H1 (cell line): ENCODE data around the gene VPREB1. TPM values are rescaled to one million over a fixed set of nuclear protein-coding genes. Genes with fewer than 3 reads are reported as not detected.

Source experiments
- CTCF ChIA-PET: fragments of 300-600 bp; sonication (Branson Sonifier 250); formaldehyde crosslinking; loops from one replicate; lab custom pipeline; 2021; ENCODE audit not compliant: partially characterized antibody; lab: Charles Lee
- POLR2A ChIA-PET: fragments of 300-600 bp; sonication (Branson Sonifier 250); formaldehyde crosslinking; loops from one replicate; lab custom pipeline; 2021; ENCODE audit warnings: inconsistent platforms; ENCODE audit not compliant: partially characterized antibody; lab: Charles Lee
- DNase-seq, 2 experiments: peaks; one replicate each; pipeline versions ENCODE4 v3.0.0 to v3.0.0-alpha.2; 2010 to 2022; ENCODE audit warnings: low spot score in 2 of 2, low read depth in 1 of 2, mixed read lengths in 1 of 2
- FAIRE-seq: peaks from 2 replicates; lab custom pipeline; 2011; peaks lifted over from hg19 to GRCh38; lab: Jason Lieb, UNC
- H2AFZ ChIP-seq: 2 replicates; pipeline ENCODE4 v1.8.1; 2012; ENCODE audit warnings: low read length, inconsistent platforms
- H2AK5ac ChIP-seq: 2 replicates; pipeline ENCODE4 v1.6.1; 2013; ENCODE audit warnings: low read depth, low read length
- H2BK120ac ChIP-seq: replicated peaks from 2 replicates; pipeline ENCODE3; 2013; ENCODE audit warnings: low read depth, low read length, inconsistent platforms
- H2BK12ac ChIP-seq: 2 replicates; pipeline ENCODE4 v1.6.1; 2013; ENCODE audit warnings: low read depth, low read length
- H2BK15ac ChIP-seq: 2 replicates; pipeline ENCODE4 v1.6.1; 2013; ENCODE audit warnings: low read length
- H2BK20ac ChIP-seq: 2 replicates; pipeline ENCODE4 v1.6.1; 2013; ENCODE audit warnings: low read length
- H2BK5ac ChIP-seq: 2 replicates; pipeline ENCODE4 v1.6.1; 2013; ENCODE audit warnings: low read depth, low read length
- H3K14ac ChIP-seq: 2 replicates; pipeline ENCODE4 v1.6.1; 2013; ENCODE audit warnings: inconsistent platforms; ENCODE audit not compliant: insufficient read length
- H3K18ac ChIP-seq: 2 replicates; pipeline ENCODE4 v1.6.1; 2013; ENCODE audit warnings: low read length; ENCODE audit errors: extremely low read depth
- H3K23ac ChIP-seq: 2 replicates; pipeline ENCODE4 v1.6.1; 2013; ENCODE audit warnings: inconsistent platforms; ENCODE audit not compliant: insufficient read length
- H3K23me2 ChIP-seq: 2 replicates; pipeline ENCODE4 v1.6.1; 2013; ENCODE audit warnings: low read depth, low read length
- H3K27ac ChIP-seq: 2 replicates; pipeline ENCODE4 v1.6.1; 2011; ENCODE audit warnings: low read depth, low read length, inconsistent platforms
- H3K27me3 ChIP-seq, 4 experiments: replicated peaks in 1 of 4; 1 replicate in 1 of 4; 2 replicates in 3 of 4; pipeline versions ENCODE4 v1.6.1 to v1.8.1; 2011 to 2013; ENCODE audit warnings: low read length in 3 of 4, mild to moderate bottlenecking in 3 of 4, inconsistent platforms in 2 of 4, mixed read lengths in 2 of 4, moderate library complexity in 1 of 4; ENCODE audit not compliant: control insufficient read depth in 3 of 4, insufficient read depth in 3 of 4; ENCODE audit errors: extremely low read depth in 1 of 4
- H3K36me3 ChIP-seq, 4 experiments: 2 replicates each; pipeline versions ENCODE4 v1.6.1 to v1.8.1; 2011 to 2013; ENCODE audit warnings: mild to moderate bottlenecking in 4 of 4, low read length in 3 of 4, moderate library complexity in 2 of 4, control low read depth in 1 of 4, inconsistent platforms in 1 of 4; ENCODE audit not compliant: insufficient read depth in 4 of 4, control insufficient read depth in 2 of 4
- H3K4ac ChIP-seq: replicated peaks from 2 replicates; pipeline ENCODE3; 2013; ENCODE audit warnings: low read length, low read depth, mixed read lengths, inconsistent platforms; ENCODE audit not compliant: insufficient read length
- H3K4me1 ChIP-seq, 4 experiments: replicated peaks in 1 of 4; 1 replicate in 1 of 4; 2 replicates in 3 of 4; pipeline versions ENCODE4 v1.6.1 to v1.8.1; 2011 to 2013; ENCODE audit warnings: low read length in 3 of 4, inconsistent platforms in 2 of 4, mixed read lengths in 1 of 4; ENCODE audit not compliant: insufficient read depth in 4 of 4, control insufficient read depth in 3 of 4
- H3K4me2 ChIP-seq, 2 experiments: 2 replicates each; pipeline versions ENCODE4 v1.6.1 to v1.8.1; 2011 to 2013; ENCODE audit warnings: low read depth in 2 of 2, low read length in 2 of 2, control low read depth in 1 of 2, inconsistent platforms in 1 of 2, mild to moderate bottlenecking in 1 of 2; ENCODE audit not compliant: insufficient read depth in 1 of 2
- H3K4me3 ChIP-seq, 4 experiments: fragments of 200-600, 300-600 bp in 1 of 4; sonication (generic), shearing (Covaris generic), sonication (Bioruptor Twin) in 1 of 4; 2 replicates each; pipeline versions ENCODE4 v1.5.1 to v1.8.1; 2011 to 2016; ENCODE audit warnings: low read length in 4 of 4, low read depth in 3 of 4, control low read depth in 2 of 4, inconsistent platforms in 2 of 4, mild to moderate bottlenecking in 2 of 4, mixed read lengths in 1 of 4, moderate library complexity in 1 of 4; ENCODE audit not compliant: insufficient read depth in 2 of 4; ENCODE audit errors: extremely low read depth in 1 of 4
- H3K56ac ChIP-seq: replicated peaks from 2 replicates; pipeline ENCODE3; 2013; ENCODE audit warnings: low read depth, mild to moderate bottlenecking, mixed read lengths, low read length, inconsistent platforms; ENCODE audit not compliant: insufficient read length
- H3K79me1 ChIP-seq: 2 replicates; pipeline ENCODE4 v1.6.1; 2013; ENCODE audit warnings: low read depth, low read length, control low read depth
- H3K79me2 ChIP-seq, 2 experiments: 2 replicates each; pipeline versions ENCODE4 v1.6.1 to v1.8.1; 2012 to 2013; ENCODE audit warnings: low read length in 2 of 2, mild to moderate bottlenecking in 2 of 2, inconsistent platforms in 1 of 2; ENCODE audit not compliant: insufficient read depth in 2 of 2, control insufficient read depth in 1 of 2
- H3K9ac ChIP-seq, 4 experiments: replicated peaks in 1 of 4; 1 replicate in 1 of 4; 2 replicates in 3 of 4; pipeline versions ENCODE4 v1.6.1 to v1.8.1; 2011 to 2013; ENCODE audit warnings: low read depth in 3 of 4, low read length in 3 of 4, control low read depth in 2 of 4, mild to moderate bottlenecking in 2 of 4, moderate library complexity in 2 of 4, inconsistent platforms in 1 of 4; ENCODE audit errors: extremely low read depth in 1 of 4
- H3K9me3 ChIP-seq, 2 experiments: 2 replicates each; pipeline versions ENCODE4 v1.6.1 to v1.8.1; 2012 to 2013; ENCODE audit warnings: mild to moderate bottlenecking in 2 of 2, moderate library complexity in 2 of 2, control low read depth in 1 of 2, inconsistent platforms in 1 of 2, low read depth in 1 of 2, low read length in 1 of 2, mixed read lengths in 1 of 2; ENCODE audit not compliant: insufficient read depth in 2 of 2
- H4K20me1 ChIP-seq, 2 experiments: replicated peaks in 1 of 2; 2 replicates each; pipeline versions ENCODE3 to v1.8.1; 2011 to 2013; ENCODE audit warnings: inconsistent platforms in 2 of 2, low read length in 2 of 2, mild to moderate bottlenecking in 1 of 2; ENCODE audit not compliant: insufficient read depth in 2 of 2, control insufficient read depth in 1 of 2
- H4K5ac ChIP-seq: 2 replicates; pipeline ENCODE4 v1.6.1; 2013; ENCODE audit warnings: low read length, low read depth, mixed read lengths, inconsistent platforms; ENCODE audit not compliant: insufficient read length
- H4K8ac ChIP-seq: 2 replicates; pipeline ENCODE4 v1.8.0; 2013; ENCODE audit warnings: mild to moderate bottlenecking, moderate library complexity, low read length, inconsistent platforms; ENCODE audit not compliant: insufficient read depth; ENCODE audit errors: extremely low read depth
- H4K91ac ChIP-seq: replicated peaks from 2 replicates; pipeline ENCODE3; 2013; ENCODE audit warnings: low read length, mixed read lengths, inconsistent platforms; ENCODE audit not compliant: insufficient read length
- BCL11A ChIP-seq, 2 experiments: IDR thresholded peaks; one replicate each; pipeline ENCODE4 v1.6.1; 2011; ENCODE audit warnings: low read depth in 2 of 2, low read length in 2 of 2, mild to moderate bottlenecking in 2 of 2
- CBX8 ChIP-seq: fragments of 300-800, 300-1000 bp; sonication (generic); IDR thresholded peaks from 2 replicates; pipeline ENCODE4 v1.7.1; 2016; ENCODE audit warnings: low read depth, low read length, borderline replicate concordance
- CHD2 ChIP-seq: IDR thresholded peaks from 2 replicates; pipeline ENCODE4 v1.6.1; 2012; ENCODE audit warnings: low read length, improper control_type of control experiment
- FOSL1 ChIP-seq: IDR thresholded peaks from 2 replicates; pipeline ENCODE4 v1.6.1; 2011; ENCODE audit warnings: mild to moderate bottlenecking, low read depth, low read length, moderate library complexity; ENCODE audit not compliant: insufficient read depth
- HDAC6 ChIP-seq: IDR thresholded peaks from one replicate; pipeline ENCODE4 v1.7.1; 2012; ENCODE audit warnings: low read depth, mild to moderate bottlenecking, inconsistent platforms, low read length, moderate library complexity
- MAFK ChIP-seq: IDR thresholded peaks from 2 replicates; pipeline ENCODE4 v1.6.1; 2012; ENCODE audit warnings: low read depth, mild to moderate bottlenecking, improper control_type of control experiment, low read length
- PHF8 ChIP-seq: fragments of 200-600 bp; sonication (generic); conservative IDR thresholded peaks from 2 replicates; pipeline ENCODE4 v1.7.1; 2012; ENCODE audit warnings: low read depth, mild to moderate bottlenecking, inconsistent platforms, low read length, moderate library complexity
- RAD21 ChIP-seq, 2 experiments: IDR thresholded peaks in 1 of 2; conservative IDR thresholded peaks in 1 of 2; 2 replicates each; pipeline ENCODE4 v1.6.1; 2011; ENCODE audit warnings: low read depth in 2 of 2, low read length in 2 of 2, improper control_type of control experiment in 1 of 2, inconsistent platforms in 1 of 2, mild to moderate bottlenecking in 1 of 2, moderate library complexity in 1 of 2
- SIX5 ChIP-seq: IDR thresholded peaks from 2 replicates; pipeline ENCODE4 v1.6.1; 2011; ENCODE audit warnings: mild to moderate bottlenecking, low read depth, low read length
- TAF1 ChIP-seq: IDR thresholded peaks from 2 replicates; pipeline ENCODE4 v1.6.1; 2011; ENCODE audit warnings: mild to moderate bottlenecking, low read depth, low read length
- WGBS, 2 experiments: shearing (Covaris generic) in 1 of 2; methylation state at CpG; one replicate each; pipeline versions ENCODE4 v1.1.6 to v1.1.7; 2013 to 2015; ENCODE audit warnings: low lambda C conversion rate in 2 of 2, mixed read lengths in 2 of 2, inconsistent platforms in 1 of 2, low coverage in 1 of 2, missing lambda C conversion rate in 1 of 2; ENCODE audit not compliant: insufficient replicate concordance in 2 of 2, insufficient coverage in 1 of 2, insufficient read length in 1 of 2; ENCODE audit errors: extremely low coverage in 1 of 2, missing lambda C conversion rate in 1 of 2; 5-methylcytosine and 5-hydroxymethylcytosine counted together
- polyA plus RNA-seq, 7 experiments: library from polyadenylated mRNA; depleted of rRNA in 3 of 7; stranded (reverse) in 5 of 7; unstranded in 2 of 7; fragments of >200 nt in 5 of 7; fragments of 200-250 nt in 2 of 7; gene quantifications; 1 replicate in 5 of 7; 2 replicates in 1 of 7; 4 replicates in 1 of 7; pipeline versions ENCODE4 v1.2.1 to v1.2.3, GENCODE V29; 2011 to 2013; ENCODE audit warnings: missing spikeins in 2 of 7, mixed read lengths in 2 of 7
- total RNA-seq: library from RNA; stranded (reverse); fragmentation: NEBNext Ultra II Directional; extraction: Animal tissue kit (Norgen Biotek cat#: 25700); gene quantifications from 2 replicates; pipeline ENCODE4 v1.2.1, GENCODE V29; 2021

VPREB1 gene
- total and polyA plus RNA-seq, 2 of the 8 experiments (the other 6 are each of a cell fraction or from before 2014, with no cell fraction given), result not detected

DNA sequence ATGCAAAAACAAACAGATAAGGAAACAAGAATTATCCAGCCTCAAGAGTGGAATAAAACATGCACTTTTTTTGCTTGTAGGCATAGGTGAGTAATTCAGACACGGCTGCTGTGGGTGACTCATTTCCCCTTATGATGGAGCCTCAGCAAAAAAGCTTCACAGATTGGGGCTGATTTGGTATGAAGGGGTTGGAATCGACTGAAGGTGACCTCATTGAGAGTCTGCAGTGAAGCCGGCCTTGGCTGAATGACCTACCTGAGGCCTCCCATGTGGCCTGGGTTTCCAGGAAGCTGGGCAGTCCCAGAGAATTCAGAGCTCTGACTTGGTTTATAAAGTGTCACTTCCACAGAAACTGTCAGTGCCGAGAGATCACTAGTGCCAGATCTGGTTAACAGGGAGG lies 34.2 kb upstream of the VPREB1 start:
- no peak overlapping the region for H3K56ac ChIP-seq
- no peak overlapping the region for H3K14ac ChIP-seq
- no peak overlapping the region for H4K5ac ChIP-seq
- no peak overlapping the region for H3K4me2 ChIP-seq
- no peak overlapping the region for H4K8ac ChIP-seq
- H3K23me2 ChIP-seq, result no peaks in the 10 kb centered on the region
- H2BK15ac ChIP-seq, result no peak overlapping the region
- peaks cover 83 to 99% (median 89%) of the 10 kb centered on the region in 4 experiments for H3K27me3 ChIP-seq
- H3K79me2 ChIP-seq, result no peaks in the 10 kb centered on the region
- no peak overlapping the region for H3K4ac ChIP-seq
- no peak overlapping the region for H3K27ac ChIP-seq
- H3K9ac ChIP-seq, result no peak overlapping the region
- no peak for FAIRE-seq
- H2AFZ ChIP-seq, result no peak overlapping the region
- H2BK5ac ChIP-seq, result no peak overlapping the region
- no peak for TF ChIP-seq MAFK
- no peak for TF ChIP-seq FOSL1
- TF ChIP-seq SIX5, result no peak
- no peak for TF ChIP-seq CBX8
- no peak for TF ChIP-seq TAF1
- no peak for TF ChIP-seq HDAC6
- TF ChIP-seq PHF8, result no peak
- TF ChIP-seq CHD2, result no peak
- TF ChIP-seq BCL11A (IDR thresholded peaks at IDR 0.05; ENCODE audit: low read depth in 2 of 2, low read length in 2 of 2), result no peak
- TF ChIP-seq RAD21 (IDR thresholded peaks at IDR 0.05 in 1 of 2, conservative IDR thresholded peaks at IDR 0.05 in 1 of 2; ENCODE audit: low read depth in 2 of 2, low read length in 2 of 2), result no peak
- CTCF ChIA-PET, result interaction anchor here (0.6 to 7.4 kb wide), 4 partner anchors 9 to 19 kb away, joined by 3 to 49 read pairs (median 4); no protein-coding TSS in a partner anchor
- no peaks in the 10 kb centered on the region for H3K4me1 ChIP-seq
- H2BK120ac ChIP-seq, result no peak overlapping the region
- POLR2A ChIA-PET, result no interaction called here
- H2AK5ac ChIP-seq, result no peak overlapping the region
- H4K20me1 ChIP-seq, result peaks cover 4 to 23% of the 10 kb centered on the region in 2 experiments
- H3K36me3 ChIP-seq, result no peaks in the 10 kb centered on the region
- no peaks in the 10 kb centered on the region for H3K79me1 ChIP-seq
- WGBS, 2 experiments, result 76% methylated on average over 4 of the region's 4 CpGs; no CpG with 5 or more reads in 1 of the 2 experiments
- no peak overlapping the region for H4K91ac ChIP-seq
- DNase-seq, result no peak
- H3K18ac ChIP-seq, result no peak overlapping the region
- no peak overlapping the region for H3K4me3 ChIP-seq
- no peak overlapping the region for H3K23ac ChIP-seq
- no peaks in the 10 kb centered on the region for H3K9me3 ChIP-seq
- no peak overlapping the region for H2BK12ac ChIP-seq
- no peak overlapping the region for H2BK20ac ChIP-seq
